ENCODE data around the gene CMTM8. TPM values are rescaled to one million over a fixed set of nuclear protein-coding genes. Genes with fewer than 3 reads are reported as not detected.

Gene CMTM8
- total and polyA plus RNA-seq, 2 of the 8 experiments (the other 6 are each of a cell fraction or from before 2014, with no cell fraction given), result 10.5 to 22.4 TPM

DNA sequence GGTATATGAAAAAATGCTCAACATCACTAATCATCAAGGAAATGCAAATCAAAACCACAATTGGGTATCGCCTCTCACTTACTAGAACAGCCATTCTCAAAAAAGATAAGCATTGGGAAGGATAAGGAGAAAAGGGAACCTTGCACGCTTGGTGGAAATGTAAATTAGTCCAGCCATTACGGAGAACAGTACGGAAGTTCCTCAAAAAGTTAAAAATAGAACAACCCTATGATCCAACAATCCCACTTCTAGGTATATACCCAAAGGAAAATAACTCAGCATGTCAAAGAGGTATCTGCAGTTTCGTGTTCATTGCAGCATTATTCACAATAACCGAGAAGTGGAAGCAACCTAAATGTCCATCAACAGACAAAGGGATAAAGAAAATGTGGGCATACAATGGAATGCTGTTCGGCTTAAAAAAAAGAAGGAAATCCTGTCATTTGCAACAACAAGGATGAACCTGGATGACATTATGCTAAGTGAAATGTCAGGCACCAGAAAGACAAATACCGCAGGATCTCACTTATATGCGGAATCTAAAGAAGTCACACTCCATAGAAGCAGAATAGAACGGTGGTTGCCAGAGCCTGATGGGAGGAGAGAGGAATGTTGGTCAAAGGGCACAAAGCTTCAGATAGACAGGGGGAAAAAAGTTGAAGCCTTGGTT, 141.5 kb downstream of the CMTM8 start:
- no peak overlapping the region for H3K14ac ChIP-seq (ENCODE audit: insufficient read length)
- H3K79me1 ChIP-seq (ENCODE audit: low read depth, low read length), result no peaks in the 10 kb centered on the region
- CTCF ChIA-PET (ENCODE audit: partially characterized antibody), result interaction anchor here (1.0 kb wide), 1 partner anchor 74 kb away, joined by 3 read pairs; no protein-coding TSS in a partner anchor
- H2AK5ac ChIP-seq (ENCODE audit: low read depth, low read length), result no peak overlapping the region
- no peak overlapping the region for H2BK15ac ChIP-seq (ENCODE audit: low read length)
- no peak overlapping the region for H2BK5ac ChIP-seq (ENCODE audit: low read depth, low read length)
- no peak overlapping the region for H3K9ac ChIP-seq (replicated peaks in 1 of 4; ENCODE audit: extremely low read depth in 1 of 4, low read depth in 3 of 4, low read length in 3 of 4)
- TF ChIP-seq, protein P1, sequence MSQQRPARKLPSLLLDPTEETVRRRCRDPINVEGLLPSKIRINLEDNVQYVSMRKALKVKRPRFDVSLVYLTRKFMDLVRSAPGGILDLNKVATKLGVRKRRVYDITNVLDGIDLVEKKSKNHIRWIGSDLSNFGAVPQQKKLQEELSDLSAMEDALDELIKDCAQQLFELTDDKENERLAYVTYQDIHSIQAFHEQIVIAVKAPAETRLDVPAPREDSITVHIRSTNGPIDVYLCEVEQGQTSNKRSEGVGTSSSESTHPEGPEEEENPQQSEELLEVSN (IDR thresholded peaks at IDR 0.05), result no peak
- no peak for TF ChIP-seq SAP30 (IDR thresholded peaks at IDR 0.05; ENCODE audit: insufficient read depth, insufficient replicate concordance, low read length)
- TF ChIP-seq PHF8 (conservative IDR thresholded peaks at IDR 0.05; ENCODE audit: low read depth, low read length), result no peak
- no peak for TF ChIP-seq CHD2 (IDR thresholded peaks at IDR 0.05; ENCODE audit: low read length)
- no peak for TF ChIP-seq YY1 (IDR thresholded peaks at IDR 0.05; ENCODE audit: low read depth, low read length)
- no peak for TF ChIP-seq RAD21 (IDR thresholded peaks at IDR 0.05 in 1 of 2, conservative IDR thresholded peaks at IDR 0.05 in 1 of 2; ENCODE audit: low read depth in 2 of 2, low read length in 2 of 2)
- no peak for TF ChIP-seq NANOG (IDR thresholded peaks at IDR 0.05; ENCODE audit: insufficient read depth, low read depth, low read length, poor library complexity, severe bottlenecking)
- TF ChIP-seq CREB1 (IDR thresholded peaks at IDR 0.05), result no peak
- H4K8ac ChIP-seq (ENCODE audit: extremely low read depth, insufficient read depth, low read length), result no peak overlapping the region
- H3K4me1 ChIP-seq (replicated peaks in 1 of 4; ENCODE audit: control insufficient read depth in 3 of 4, insufficient read depth in 4 of 4, low read length in 3 of 4), result no peaks in the 10 kb centered on the region
- H3K23me2 ChIP-seq (ENCODE audit: low read depth, low read length), result no peaks in the 10 kb centered on the region
- no peak overlapping the region for H2BK120ac ChIP-seq (replicated peaks; ENCODE audit: low read depth, low read length)
- no peak overlapping the region for H3K4me3 ChIP-seq (ENCODE audit: extremely low read depth in 1 of 4, insufficient read depth in 2 of 4, low read depth in 3 of 4, low read length in 4 of 4)
- H3K23ac ChIP-seq (ENCODE audit: insufficient read length), result no peak overlapping the region
- no peaks in the 10 kb centered on the region for H3K9me3 ChIP-seq (ENCODE audit: insufficient read depth in 2 of 2, low read depth in 1 of 2, low read length in 1 of 2)
- H4K5ac ChIP-seq (ENCODE audit: insufficient read length, low read depth, low read length), result no peak overlapping the region
- POLR2A ChIA-PET (ENCODE audit: partially characterized antibody), result interaction anchor here (1.6 kb wide), 1 partner anchor 12 kb away, joined by 3 read pairs; the partner anchor contains the start of gene CMTM7
- H4K20me1 ChIP-seq (replicated peaks in 1 of 2; ENCODE audit: control insufficient read depth in 1 of 2, insufficient read depth in 2 of 2, low read length in 2 of 2), result no peaks in the 10 kb centered on the region
- no peaks in the 10 kb centered on the region for H3K27me3 ChIP-seq (replicated peaks in 1 of 4; ENCODE audit: control insufficient read depth in 3 of 4, extremely low read depth in 1 of 4, insufficient read depth in 3 of 4, low read length in 3 of 4)
- H3K18ac ChIP-seq (ENCODE audit: extremely low read depth, low read length), result no peak overlapping the region
- H3K36me3 ChIP-seq (ENCODE audit: control insufficient read depth in 2 of 4, insufficient read depth in 4 of 4, low read length in 3 of 4), result no peaks in the 10 kb centered on the region
- FAIRE-seq (no peak), DNase-seq (ENCODE audit: low read depth in 1 of 2, low spot score in 2 of 2) (no peak)
- H3K4me2 ChIP-seq (ENCODE audit: insufficient read depth in 1 of 2, low read depth in 2 of 2, low read length in 2 of 2), result no peak overlapping the region
- H3K56ac ChIP-seq (replicated peaks; ENCODE audit: insufficient read length, low read depth, low read length), result no peak overlapping the region
- H3K79me2 ChIP-seq (ENCODE audit: control insufficient read depth in 1 of 2, insufficient read depth in 2 of 2, low read length in 2 of 2), result no peaks in the 10 kb centered on the region
- no peak overlapping the region for H2AFZ ChIP-seq (ENCODE audit: low read length)
- H2BK20ac ChIP-seq (ENCODE audit: low read length), result no peak overlapping the region
- H3K27ac ChIP-seq (ENCODE audit: low read depth, low read length), result no peak overlapping the region
- WGBS, 2 experiments (ENCODE audit: extremely low coverage in 1 of 2, insufficient coverage in 1 of 2, insufficient read length in 1 of 2, insufficient replicate concordance in 2 of 2, low coverage in 1 of 2, low lambda C conversion rate in 2 of 2, missing lambda C conversion rate in 1 of 2), result 90% methylated on average over 10 of the region's 10 CpGs; no CpG with 5 or more reads in 1 of the 2 experiments
- no peak overlapping the region for H2BK12ac ChIP-seq (ENCODE audit: low read depth, low read length)
- H4K91ac ChIP-seq (replicated peaks; ENCODE audit: insufficient read length, low read length), result no peak overlapping the region
- no peak overlapping the region for H3K4ac ChIP-seq (replicated peaks; ENCODE audit: insufficient read length, low read depth, low read length)
